Islet of Langerhans (tissue), 1 donor: Measurements from ENCODE around the gene LARP6.
"Not testable (repeated sequence)": the region's sequence is repeated elsewhere in the genome, so short reads cannot be mapped to it uniquely, and the experiment has no call there.

ENCODE experiments used
- FAIRE-seq: peaks from one replicate; lab custom pipeline; 2011; peaks lifted over from hg19 to GRCh38; lab: Jason Lieb, UNC

LARP6 gene

DNA sequence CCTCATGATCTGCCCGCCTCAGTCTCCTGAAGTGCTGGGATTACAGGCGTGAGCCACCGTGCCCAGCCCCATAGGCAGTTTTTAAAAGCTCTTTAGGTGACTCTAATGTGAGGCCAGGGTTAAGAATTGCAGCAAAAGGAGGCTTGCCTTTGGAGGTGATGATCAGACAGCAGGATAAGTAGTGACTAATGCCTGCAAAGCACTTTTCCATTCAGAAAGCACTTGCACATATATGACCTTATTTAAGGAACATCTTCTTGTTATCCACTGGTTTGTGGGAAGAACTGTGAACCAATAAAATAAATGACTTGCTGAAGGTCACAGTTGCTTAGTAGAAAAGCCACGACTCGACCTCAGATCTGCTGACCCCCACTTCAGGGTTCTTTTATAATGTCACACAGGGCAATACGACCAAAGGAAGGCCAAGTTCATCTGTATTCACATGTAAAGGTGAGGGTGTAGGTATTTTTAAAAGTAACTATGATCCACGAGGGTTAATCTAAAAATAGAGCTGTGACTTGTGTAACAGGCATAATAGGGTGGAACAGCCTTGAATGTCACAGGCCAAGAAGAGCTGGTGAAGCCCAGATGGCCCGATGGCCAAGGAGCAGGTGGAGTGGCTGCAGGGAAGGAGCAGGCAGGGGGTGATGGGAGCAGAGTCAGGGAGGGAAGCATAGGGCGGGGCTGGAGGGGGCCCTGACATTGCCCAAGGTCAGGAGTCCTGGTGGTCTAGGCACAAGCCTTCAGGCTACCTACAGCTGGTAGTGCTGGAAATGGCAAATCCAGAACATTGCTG lies 24.4 kb downstream of the LARP6 start:
- no peak for FAIRE-seq

DNA sequence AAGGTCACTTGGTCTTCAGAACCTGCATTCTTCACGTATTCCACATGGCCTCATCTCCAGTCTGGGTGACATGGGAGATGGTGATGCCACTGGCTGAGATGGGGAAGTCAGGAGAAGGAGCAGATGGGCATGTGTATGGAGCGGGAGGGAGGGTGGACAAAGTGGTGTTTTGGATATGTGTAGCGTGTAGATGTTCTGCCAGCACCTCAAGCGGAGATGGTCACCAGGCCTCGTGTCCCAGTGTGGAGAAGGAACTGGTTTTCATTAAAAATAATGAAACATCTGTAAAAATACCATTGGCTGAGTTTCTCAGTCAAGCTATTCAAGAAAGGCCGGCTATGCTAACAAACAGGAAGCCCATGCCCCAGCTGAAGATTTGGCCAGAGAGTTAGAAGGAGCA lies 26.2 kb downstream of the LARP6 start:
- no peak for FAIRE-seq

DNA sequence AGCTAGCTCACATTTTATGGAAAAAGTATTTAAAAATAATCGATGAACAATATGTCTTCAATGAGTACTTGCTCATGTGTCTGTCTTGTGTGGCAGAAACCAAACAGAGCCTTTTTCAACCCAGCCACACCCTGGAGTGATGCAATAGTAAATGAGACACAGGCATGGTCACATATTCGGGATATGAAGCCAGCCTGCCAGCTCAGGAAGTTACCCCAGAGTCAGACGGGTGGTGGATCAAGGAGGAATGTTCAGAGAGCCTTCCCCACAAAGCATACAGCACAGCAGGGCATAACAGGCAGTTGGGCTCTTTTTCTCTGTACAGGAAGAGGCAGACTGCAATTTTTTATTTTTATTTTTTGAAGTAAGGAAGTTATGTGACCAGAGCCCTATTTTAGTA lies 27.3 kb downstream of the LARP6 start:
- no peak for FAIRE-seq

DNA sequence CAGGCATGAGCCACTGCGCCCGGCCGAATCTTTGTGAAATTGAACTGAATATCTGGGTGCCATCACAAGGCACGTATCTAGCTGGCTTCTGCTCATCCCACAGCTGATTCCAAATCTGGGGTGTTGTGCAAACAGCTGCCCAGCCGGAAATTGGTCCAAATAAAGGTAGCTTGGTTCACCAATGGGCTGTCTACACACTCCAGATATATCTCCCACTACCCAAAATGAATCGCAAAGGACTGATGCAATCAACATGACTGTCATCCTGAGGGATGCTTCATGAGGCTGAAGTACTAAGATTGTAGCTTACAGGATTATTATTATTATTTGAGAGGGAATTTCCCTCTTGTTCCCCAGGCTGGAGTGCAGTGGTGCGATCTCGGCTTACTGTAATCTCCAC lies 28.1 kb downstream of the LARP6 start:
- FAIRE-seq: no peak

DNA sequence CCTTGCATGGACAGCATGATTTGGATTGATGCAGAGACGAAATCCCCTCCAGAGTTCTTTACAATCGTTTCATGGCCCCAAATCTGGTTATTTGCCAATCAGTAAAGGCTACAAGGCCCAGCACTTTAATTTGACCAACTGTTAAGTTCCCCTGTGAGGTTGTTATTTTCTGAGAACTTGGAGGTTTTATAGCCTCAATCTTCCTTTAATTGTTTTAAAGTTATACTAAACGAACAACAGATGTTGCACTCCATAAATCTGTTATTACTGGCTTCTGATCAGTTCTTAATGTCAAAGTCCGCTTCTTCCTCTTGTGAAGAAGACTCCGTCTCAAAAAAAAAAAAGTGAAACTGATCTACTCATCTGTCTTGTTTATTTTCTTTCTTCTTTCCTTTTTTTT lies 30.8 kb downstream of the LARP6 start:
- FAIRE-seq: no peak

DNA sequence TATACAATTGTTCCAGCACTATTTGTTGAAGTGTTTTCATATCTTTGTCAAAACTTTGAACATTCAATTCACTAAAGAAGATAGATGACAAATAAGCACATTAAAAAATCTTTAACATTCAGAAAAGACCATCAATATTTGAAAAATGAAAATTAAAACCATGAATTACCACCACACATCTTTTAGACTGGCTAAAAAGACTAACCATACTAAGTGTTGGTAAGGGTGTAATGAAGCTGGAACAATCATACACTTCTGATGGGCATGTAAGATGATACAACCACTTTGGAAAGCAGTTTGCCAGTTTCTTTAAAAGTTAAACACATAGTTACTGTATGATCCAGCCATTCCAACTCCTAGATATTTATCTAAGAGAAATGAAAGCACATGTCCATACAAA lies 33.7 kb downstream of the LARP6 start:
- no peak for FAIRE-seq

DNA sequence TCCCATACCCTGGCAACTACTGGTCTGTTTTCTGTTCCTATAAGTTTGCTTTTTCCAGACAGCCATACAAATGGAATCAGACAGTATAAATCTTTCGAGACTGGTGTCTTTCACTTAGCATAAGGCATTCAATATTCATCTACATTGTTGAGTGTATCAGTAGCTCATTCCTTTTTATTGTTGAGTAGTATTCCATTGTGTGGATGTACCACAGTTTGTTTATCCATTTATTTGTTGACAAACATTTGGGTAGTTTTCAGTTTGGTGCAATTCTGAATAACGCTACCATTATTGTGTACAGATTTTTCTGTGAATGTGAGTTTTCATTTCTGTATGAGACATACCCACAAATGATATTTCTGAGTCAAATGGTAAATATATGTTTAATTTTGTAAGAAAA lies 35.4 kb downstream of the LARP6 start:
- no peak for FAIRE-seq

DNA sequence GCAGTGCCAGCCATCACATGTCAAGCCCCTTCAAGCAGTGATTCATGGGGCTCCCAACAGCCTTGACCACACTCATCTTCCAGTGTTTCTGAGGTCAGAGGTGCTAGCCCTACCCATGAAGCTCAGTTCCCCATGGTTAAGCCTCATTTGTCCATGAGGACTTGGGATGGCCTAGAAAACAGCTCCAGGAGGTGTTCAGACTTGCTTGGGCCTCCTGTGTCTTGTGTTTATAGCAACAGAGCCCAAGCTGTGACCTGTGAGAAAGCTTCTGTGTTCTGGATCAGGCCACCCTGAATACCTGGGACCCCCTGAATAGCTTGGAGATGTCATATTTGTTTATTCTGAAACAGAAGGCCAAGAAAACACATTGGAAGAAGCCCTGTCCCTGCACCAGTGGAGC lies 36.7 kb downstream of the LARP6 start:
- FAIRE-seq: no peak

DNA sequence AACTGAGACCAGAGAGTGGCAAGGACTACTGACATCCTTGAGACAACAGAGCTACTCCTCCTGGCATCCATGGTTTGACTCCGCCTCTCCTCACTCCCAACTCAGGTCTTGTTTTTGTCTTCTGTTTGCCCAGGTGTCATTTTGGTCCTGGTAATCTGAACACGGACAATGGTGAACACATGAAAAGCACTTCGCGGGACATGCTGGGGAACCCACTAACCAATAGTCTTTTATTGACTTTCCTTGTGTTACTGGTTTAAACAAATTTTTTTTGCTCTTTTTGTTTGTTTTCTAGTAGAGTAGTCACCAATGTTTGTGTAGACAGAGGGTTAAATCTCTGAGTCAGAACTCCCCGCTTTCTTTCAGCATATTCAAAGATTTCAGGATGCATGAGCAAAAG lies 38.4 kb downstream of the LARP6 start:
- no peak for FAIRE-seq

DNA sequence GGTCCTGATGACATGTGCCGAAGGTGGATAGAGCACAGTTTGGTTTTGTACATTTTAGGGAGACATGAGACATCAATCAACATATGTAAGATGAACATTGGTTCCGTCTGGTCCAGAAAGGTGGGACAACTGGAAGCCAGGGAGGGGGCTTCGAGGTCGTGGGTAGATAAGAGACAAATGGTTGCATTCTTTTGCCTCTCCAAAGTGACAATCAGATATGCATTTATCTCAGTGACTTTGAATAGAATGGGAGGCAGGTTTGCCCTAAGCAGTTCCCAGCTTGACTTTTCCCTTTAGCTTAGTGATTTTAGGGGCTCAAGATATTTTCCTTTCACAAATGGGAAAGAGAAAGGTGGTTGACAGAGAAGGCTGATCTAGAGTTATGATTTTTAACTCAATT lies 38.9 kb downstream of the LARP6 start:
- FAIRE-seq: not testable (repeated sequence)

DNA sequence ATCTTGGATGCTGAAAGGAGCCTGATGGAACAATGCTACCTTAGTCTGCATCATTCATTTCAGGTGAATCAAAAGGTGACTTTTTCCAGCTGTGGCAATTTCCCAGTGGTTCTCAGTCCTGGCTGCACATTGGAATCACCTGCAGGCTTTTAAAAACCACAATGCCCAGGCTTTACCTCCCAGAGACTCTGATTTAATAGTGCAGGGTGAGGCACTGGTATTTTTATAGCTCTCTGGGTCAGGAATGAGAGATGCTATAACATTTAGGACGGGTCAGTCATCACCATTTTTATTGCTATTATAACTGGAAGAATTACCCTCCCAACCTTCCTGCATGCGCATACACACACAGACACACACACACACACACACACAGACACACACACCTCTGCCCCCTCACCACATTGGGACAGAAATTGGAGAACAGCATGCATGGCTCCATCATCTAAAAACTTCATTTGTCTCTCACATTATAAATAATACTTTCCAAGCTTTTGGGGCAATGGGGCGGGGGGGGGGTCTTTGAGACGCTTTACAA lies 41.1 kb downstream of the LARP6 start:
- no peak for FAIRE-seq

DNA sequence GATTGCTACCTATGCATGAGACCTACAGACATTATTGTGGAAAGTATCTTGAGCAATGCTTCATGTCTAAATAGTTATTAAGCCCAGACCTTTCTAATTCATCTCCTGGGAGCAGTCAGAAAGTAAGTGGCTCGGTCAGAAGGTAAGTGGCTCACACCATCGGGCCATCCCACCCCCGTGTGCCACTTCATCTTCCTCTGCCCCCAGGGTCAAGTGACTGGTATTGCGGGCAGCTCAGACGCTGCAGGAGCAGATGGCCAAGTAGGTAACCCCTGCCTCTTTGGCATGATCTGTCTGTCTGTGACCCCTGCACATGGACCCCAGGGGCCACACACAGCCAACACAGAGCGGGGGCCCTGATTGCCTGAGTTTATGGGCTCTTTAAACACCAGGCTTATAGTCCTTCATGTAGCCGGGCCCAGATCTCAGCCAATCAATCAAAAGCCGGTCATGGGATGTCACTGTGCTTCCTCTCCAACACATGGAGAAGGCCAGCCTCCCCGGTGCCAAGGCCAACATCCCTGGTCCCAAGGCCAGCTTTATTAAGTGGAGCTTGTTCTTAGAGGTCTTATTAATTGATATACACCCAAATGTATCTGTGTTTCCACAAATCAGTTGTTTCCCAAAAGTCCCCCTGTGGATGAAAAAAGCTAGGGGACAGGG lies 42.9 kb downstream of the LARP6 start:
- no peak for FAIRE-seq

DNA sequence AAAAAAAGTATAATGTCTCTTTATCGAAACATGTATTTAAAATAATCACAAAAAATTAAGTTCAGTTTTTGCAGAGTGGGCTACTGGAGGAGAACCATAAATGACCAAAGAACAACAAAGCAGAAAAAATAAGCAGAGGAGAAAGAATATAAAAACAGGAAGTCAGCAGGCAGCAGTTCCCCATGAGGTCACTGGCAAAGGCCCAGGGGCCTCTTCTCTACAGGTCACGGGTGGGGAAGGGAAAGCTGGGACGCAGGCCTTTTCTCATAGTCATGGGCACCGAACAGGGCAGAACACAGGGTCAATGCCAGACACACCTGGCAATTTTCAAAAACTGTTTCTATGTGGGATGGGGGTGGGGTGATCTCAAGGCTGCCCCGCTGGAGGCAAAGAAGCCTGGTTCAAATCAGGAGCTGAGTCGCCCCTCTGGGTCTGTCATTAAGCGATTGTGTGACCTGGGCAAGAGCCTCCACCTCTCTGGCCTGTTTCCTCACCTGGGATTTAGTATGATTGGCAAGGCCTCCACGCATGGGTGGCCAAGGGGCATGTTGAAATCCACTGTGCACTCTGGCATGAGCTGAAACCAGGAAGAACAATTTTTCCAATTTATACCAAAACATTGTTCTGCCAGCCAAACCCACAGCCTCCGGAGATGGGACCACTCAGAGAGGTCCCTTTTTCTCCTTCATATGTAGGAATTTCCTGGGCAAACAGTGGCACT lies 46.8 kb downstream of the LARP6 start:
- no peak for FAIRE-seq

DNA sequence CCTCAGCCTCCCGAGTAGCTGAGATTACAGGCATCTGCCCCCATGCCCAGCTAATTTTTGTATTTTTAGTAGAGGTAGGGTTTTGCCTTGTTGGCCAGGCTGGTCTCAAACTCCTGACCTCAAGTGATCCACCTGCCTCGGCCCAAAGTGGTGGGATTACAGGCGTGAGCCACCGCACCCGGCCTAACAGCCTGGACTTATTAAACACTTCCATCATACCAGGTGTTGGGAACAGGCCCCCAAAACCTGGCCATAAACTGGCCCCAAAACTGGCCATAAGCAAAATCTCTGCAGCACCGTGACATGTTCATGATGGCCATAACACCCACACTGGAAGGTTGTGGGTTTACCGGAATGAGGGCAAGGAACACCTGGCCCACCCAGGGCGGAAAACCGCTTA lies 49.6 kb downstream of the LARP6 start:
- FAIRE-seq: not testable (repeated sequence)

DNA sequence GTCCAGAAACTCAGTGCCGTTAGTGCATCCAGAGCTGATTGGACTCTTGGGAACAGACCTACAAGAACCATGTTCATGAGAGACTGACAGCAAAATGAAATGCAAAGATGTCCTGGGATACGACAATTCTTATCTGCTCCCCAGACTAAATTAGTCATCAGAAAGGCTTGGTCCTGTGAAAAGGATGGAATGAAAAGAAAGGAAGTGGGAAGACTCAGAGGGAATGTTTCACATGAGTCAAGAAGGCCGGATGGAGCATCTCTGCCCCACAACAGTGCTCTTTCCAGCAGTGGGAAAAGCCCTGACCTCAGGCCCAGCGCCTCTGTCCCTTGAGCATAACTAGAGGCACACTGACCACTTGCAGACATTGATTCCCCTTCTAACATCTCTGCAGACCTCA lies 51.3 kb downstream of the LARP6 start:
- no peak for FAIRE-seq

DNA sequence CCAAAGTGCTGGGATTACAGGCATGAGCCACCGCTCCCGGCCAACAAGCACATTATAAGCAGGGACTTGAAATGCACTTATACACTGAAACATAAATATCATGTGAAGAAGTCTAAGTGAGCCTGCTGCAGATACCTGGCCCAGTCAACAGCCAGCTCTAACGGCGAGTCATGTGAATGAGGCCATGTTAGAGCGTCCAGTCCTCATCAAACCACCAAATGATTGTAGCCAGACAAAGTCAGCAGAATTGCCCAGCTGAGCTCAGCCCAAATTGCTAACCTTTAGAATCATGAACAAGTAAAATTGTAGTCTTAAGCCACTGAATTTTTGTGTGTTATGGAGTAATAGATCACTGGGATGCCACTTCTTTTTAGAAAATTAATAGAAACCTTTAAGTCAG lies 52.8 kb downstream of the LARP6 start:
- FAIRE-seq: no peak

DNA sequence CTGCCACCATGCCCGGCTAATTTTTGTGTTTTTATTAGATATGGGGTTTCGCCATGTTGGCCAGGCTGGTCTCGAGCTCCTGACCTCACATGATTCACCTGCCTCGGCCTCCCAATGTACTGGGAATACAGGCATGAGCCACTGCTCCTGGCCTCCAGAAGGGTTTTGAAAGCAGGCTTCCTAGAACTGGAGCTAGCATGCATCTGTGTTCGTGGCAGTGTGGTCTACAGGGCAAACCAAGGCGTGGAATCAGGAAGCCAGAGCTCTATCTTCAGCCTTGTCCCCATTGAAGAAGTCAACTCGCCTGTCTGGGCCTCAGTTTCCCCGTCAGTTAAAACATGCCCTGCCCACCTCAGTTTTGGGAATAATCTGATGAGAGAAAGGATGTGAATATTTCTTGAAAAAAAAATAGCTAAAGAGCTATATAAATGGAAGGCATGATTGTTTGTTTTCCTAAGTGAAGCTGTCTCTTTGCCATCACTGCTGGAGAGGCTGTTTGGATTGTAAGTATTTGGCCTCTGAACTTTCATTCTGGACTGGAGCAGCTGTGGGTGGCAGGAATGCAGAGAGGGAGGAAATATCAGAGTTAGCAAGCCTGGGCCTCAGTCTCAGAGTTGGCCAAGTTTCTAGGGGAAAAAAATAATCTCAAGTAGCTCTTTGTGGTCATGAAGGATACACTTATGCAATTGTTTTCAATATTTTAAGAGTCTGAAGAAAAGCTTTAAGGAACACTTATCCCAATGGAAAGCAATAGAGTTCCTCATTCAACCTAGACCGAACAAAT lies 54.1 kb downstream of the LARP6 start:
- no peak for FAIRE-seq

DNA sequence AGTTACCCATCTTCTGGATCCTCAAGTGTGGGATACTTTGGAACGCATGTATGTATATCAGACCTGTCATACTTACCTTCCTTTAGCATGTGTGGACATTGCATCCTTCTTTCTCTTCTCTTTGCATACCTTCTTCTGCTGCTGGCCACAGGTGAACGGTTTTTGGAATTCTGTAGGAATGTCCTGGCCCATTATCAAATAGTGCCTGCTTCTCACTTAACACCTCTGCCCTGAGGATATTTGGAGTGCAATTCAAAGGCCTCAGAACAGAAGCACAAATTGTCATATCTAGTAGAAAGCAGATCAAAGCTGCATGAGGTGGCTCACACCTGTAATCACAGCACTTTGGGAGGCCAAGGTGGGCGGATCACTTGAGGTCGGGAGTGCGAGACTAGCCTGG lies 56.5 kb downstream of the LARP6 start:
- FAIRE-seq: no peak

DNA sequence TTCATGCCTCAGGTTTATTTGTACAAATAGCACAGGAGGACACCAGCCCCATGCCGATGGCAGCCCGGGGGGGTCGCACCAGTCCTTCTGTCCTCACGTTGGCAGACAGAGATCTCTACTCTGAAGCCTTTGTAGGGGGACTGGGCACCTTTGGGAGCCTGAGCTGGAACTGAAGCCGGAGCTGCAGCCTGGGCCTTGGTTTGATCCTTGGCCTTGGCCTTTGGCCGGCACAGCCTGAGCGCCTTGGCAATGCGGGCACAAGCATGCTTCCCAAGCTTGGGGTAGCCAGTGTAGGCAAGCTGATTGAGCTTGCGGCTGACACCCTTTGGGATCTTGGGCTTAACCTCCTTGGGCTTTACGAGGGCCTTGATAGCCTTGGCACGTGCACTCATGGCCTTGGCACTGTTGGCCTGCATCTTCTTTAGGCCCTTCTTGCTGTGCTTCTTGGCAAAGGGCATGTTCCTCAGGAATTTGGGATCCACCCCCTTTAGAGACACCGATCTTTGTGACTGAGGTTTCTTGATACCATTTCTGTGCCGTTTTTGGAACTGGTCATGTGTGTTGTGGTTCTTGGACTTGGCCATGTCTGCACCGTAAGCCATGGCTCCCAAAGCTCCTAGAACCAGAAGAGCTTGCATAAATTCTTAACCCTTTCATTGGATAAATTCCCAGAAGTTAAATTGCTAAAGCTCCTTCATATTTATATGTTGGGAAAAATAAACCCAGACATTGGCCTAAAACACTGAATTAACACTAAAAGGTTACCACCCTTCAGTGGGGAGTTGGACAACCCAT lies 57.2 kb downstream of the LARP6 start:
- FAIRE-seq: no peak

DNA sequence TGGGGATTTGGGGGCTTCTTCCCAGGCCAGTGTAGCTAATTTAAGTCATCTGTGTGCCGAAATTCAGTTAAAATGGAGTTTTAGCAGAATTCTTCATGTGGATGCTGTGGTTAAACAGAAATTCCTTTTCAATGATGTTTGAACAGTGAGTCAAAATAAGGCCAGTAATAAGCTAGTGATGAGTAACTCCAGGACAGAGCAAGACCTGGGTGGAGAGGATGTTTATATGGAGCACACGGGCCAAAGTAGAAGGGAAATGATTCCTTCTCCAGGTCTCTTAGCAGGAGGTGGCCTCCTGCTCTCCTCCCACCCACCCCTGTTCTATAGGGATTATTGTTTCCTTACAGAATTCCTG lies 58.7 kb downstream of the LARP6 start:
- FAIRE-seq: no peak

DNA sequence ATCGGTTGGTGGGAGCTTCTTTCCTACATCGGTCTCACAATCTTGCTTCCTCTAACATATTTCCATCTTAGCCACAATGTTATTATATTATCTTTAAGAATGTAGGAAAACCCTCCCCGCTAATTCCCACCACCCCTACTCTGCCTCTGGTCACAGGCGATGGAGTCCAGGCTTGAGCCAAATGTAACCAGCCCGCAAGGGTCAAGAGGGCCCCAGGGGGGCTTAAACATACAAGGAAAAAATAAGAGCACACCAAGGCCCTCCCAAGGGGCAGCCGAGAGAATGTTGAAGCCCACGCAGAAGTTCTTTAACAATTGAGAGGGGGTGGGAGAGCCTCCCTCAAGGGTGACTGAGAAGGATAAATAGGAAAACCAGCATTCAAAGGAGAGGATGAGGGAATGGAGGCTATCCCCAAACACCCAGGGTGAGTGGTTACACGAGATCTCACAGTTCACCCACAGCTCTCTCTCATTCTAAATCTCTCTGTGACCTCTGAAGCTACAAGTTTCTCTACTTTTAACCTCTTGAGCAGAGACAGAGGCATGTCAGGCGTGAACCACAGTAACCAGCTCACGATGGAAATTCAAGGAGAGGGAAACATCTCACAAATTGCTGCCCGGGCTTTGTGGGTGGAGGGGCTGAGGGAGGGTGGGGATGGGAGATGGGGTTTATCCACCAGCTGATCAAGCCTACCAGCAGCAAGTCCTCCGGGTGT lies 59.2 kb downstream of the LARP6 start:
- FAIRE-seq: no peak
